ENCODE results near the gene NRSN2.

GRCh38 chr20:389220-389619, 42.3 kb downstream of the NRSN2 start:
- no peak for TF ChIP-seq CTCF (conservative IDR thresholded peaks at IDR 0.05; ENCODE audit: low read depth, low read length)
- TF ChIP-seq EZH2 (IDR thresholded peaks at IDR 0.05; ENCODE audit: borderline replicate concordance, low read depth, low read length, poor library complexity, severe bottlenecking), result no peak
